Endothelial cell of umbilical vein (primary cell): Measurements from ENCODE around the gene HCK. TPM values are rescaled to one million over a fixed set of nuclear protein-coding genes. Genes with fewer than 3 reads are reported as not detected.
"Not testable (repeated sequence)": the region's sequence is repeated elsewhere in the genome, so short reads cannot be mapped to it uniquely, and the experiment has no call there.

Experiments
- BruUV-seq: library from RNA; stranded (reverse); fragments of 400-500 nt; replicated peaks from 2 replicates; lab custom pipeline; 2021; lab: Mats Ljungman, UMichigan
- CTCF ChIA-PET: fragments of 300-600, 350-600 bp; sonication (Branson Sonifier 250); formaldehyde crosslinking; loops from one replicate; lab custom pipeline; 2021; ENCODE audit warnings: antibody characterized with exemption, inconsistent platforms; lab: Charles Lee
- POLR2A ChIA-PET: fragments of 300-600, 350-600 bp; sonication (Branson Sonifier 250); formaldehyde crosslinking; loops from one replicate; lab custom pipeline; 2021; ENCODE audit warnings: antibody characterized with exemption, inconsistent platforms; lab: Charles Lee
- DNase-seq: peaks from one replicate; pipeline ENCODE4 v3.0.0-alpha.2; 2011; ENCODE audit warnings: low read depth, low spot score
- FAIRE-seq: peaks from 2 replicates; lab custom pipeline; 2011; peaks lifted over from hg19 to GRCh38; lab: Jason Lieb, UNC
- H2AFZ ChIP-seq: 2 replicates; pipeline ENCODE4 v1.6.0; 2012; ENCODE audit warnings: low read depth, low read length, control low read depth, inconsistent platforms
- H3K27ac ChIP-seq: 2 replicates; pipeline ENCODE4 v1.5.1; 2011; ENCODE audit warnings: low read depth, mild to moderate bottlenecking, control low read depth, low read length, moderate library complexity; ENCODE audit not compliant: insufficient read depth
- H3K27me3 ChIP-seq, 2 experiments: 2 replicates each; pipeline versions ENCODE4 v1.6.0 to v1.6.1; 2011; ENCODE audit warnings: low read length in 2 of 2, mixed read lengths in 1 of 2; ENCODE audit not compliant: control insufficient read depth in 2 of 2, insufficient read depth in 2 of 2
- H3K36me3 ChIP-seq, 2 experiments: 2 replicates in 1 of 2; 3 replicates in 1 of 2; pipeline ENCODE4 v1.5.1; 2011; ENCODE audit warnings: low read length in 2 of 2, mild to moderate bottlenecking in 1 of 2, moderate library complexity in 1 of 2; ENCODE audit not compliant: control insufficient read depth in 2 of 2, insufficient read depth in 2 of 2; ENCODE audit errors: extremely low read depth in 1 of 2
- H3K4me1 ChIP-seq: 3 replicates; pipeline ENCODE4 v1.5.1; 2011; ENCODE audit warnings: mild to moderate bottlenecking, low read length; ENCODE audit not compliant: control insufficient read depth, insufficient read depth; ENCODE audit errors: extremely low read depth
- H3K4me2 ChIP-seq: 2 replicates; pipeline ENCODE4 v1.6.1; 2011; ENCODE audit warnings: low read length, control low read depth, mixed read lengths; ENCODE audit not compliant: insufficient read depth
- H3K4me3 ChIP-seq, 3 experiments: fragments of 200-600 bp in 1 of 3; sonication (generic), shearing (Covaris generic) in 1 of 3; replicated peaks in 1 of 3; 2 replicates each; pipeline ENCODE4 v1.5.1; 2011 to 2016; ENCODE audit warnings: control low read depth in 3 of 3, low read length in 3 of 3, mild to moderate bottlenecking in 2 of 3, inconsistent platforms in 1 of 3, low read depth in 1 of 3, moderate library complexity in 1 of 3; ENCODE audit not compliant: insufficient read depth in 1 of 3
- H3K79me2 ChIP-seq: 2 replicates; pipeline ENCODE4 v1.6.0; 2012; ENCODE audit warnings: low read length, inconsistent platforms; ENCODE audit not compliant: control insufficient read depth, insufficient read depth
- H3K9ac ChIP-seq: replicated peaks from 2 replicates; pipeline ENCODE3; 2011; ENCODE audit warnings: low read length, control low read depth; ENCODE audit not compliant: insufficient read depth; ENCODE audit errors: extremely low read depth
- H3K9me1 ChIP-seq: replicated peaks from 3 replicates; pipeline ENCODE4 v1.6.0; 2011; ENCODE audit warnings: mild to moderate bottlenecking, low read length; ENCODE audit not compliant: control insufficient read depth, insufficient read depth; ENCODE audit errors: extremely low read depth
- H3K9me3 ChIP-seq: replicated peaks from 2 replicates; pipeline ENCODE4 v1.5.1; 2012; ENCODE audit warnings: low read length, inconsistent platforms; ENCODE audit not compliant: control insufficient read depth, insufficient read depth
- H4K20me1 ChIP-seq: replicated peaks from 2 replicates; pipeline ENCODE3; 2011; ENCODE audit warnings: mild to moderate bottlenecking, low read length; ENCODE audit not compliant: control insufficient read depth, insufficient read depth; ENCODE audit errors: extremely low read depth
- EZH2 ChIP-seq: IDR thresholded peaks from 2 replicates; pipeline ENCODE4 v1.6.1; 2012; ENCODE audit warnings: borderline replicate concordance, low read depth, mild to moderate bottlenecking, moderate library complexity, low read length, inconsistent platforms; ENCODE audit not compliant: severe bottlenecking
- FOS ChIP-seq: IDR thresholded peaks from 2 replicates; pipeline ENCODE4 v1.6.1; 2011; ENCODE audit warnings: mild to moderate bottlenecking, low read length, moderate library complexity, borderline replicate concordance; ENCODE audit not compliant: insufficient read depth
- GATA2 ChIP-seq: IDR thresholded peaks from 2 replicates; pipeline ENCODE4 v1.7.0; 2011; ENCODE audit warnings: low read depth, mild to moderate bottlenecking, moderate library complexity, mixed read lengths, low read length; ENCODE audit not compliant: insufficient read length, insufficient read depth
- JUN ChIP-seq: IDR thresholded peaks from 2 replicates; pipeline ENCODE4 v1.6.1; 2011; ENCODE audit warnings: borderline replicate concordance, low read depth; ENCODE audit not compliant: insufficient read length, insufficient read depth
- MYC ChIP-seq: IDR thresholded peaks from one replicate; pipeline ENCODE4 v1.6.1; 2011; ENCODE audit warnings: mild to moderate bottlenecking, low read depth, low read length
- POLR2A ChIP-seq: IDR thresholded peaks from 2 replicates; pipeline ENCODE4 v1.6.1; 2012; ENCODE audit warnings: low read depth, mild to moderate bottlenecking, control low read depth, low read length
- POLR2AphosphoS5 ChIP-seq: IDR thresholded peaks from 2 replicates; pipeline ENCODE4 v1.6.1; 2012; ENCODE audit warnings: low read depth, mild to moderate bottlenecking, control low read depth, low read length, moderate library complexity; ENCODE audit not compliant: insufficient read depth
- dilution Hi-C: fragments of 300-500 bp; cut with MboI; formaldehyde crosslinking; loops from one replicate; pipeline ENCODE4 v1.15.0; 2019; ENCODE audit warnings: low sequenced_read_pairs; ENCODE audit not compliant: extremely low pct_ligation_motif_present
- intact Hi-C: fragments of 100-400 bp; cut with micrococcal nuclease; formaldehyde crosslinking; loops from one replicate; pipeline ENCODE4 v1.10.0; 2022
- polyA plus RNA-seq, 4 experiments: library from polyadenylated mRNA; depleted of rRNA in 3 of 4; stranded (reverse) in 3 of 4; unstranded in 1 of 4; fragments of >200 nt; gene quantifications; 2 replicates each; pipeline versions ENCODE4 v1.2.1 to v1.2.3, GENCODE V29; 2011 to 2012; ENCODE audit warnings: missing spikeins in 1 of 4
- total RNA-seq: library from RNA; stranded (reverse); gene quantifications from 2 replicates; pipeline ENCODE4 v1.2.3, GENCODE V29; 2021
- TF ChIP-seq, protein P1 (sequence below): IDR thresholded peaks from 2 replicates; pipeline ENCODE4 v1.6.1; 2011; ENCODE audit not compliant: insufficient read depth, insufficient read length
- TF ChIP-seq, protein P2 (sequence below), 2 donors: IDR thresholded peaks; 1 replicate in 1 of 2; 2 replicates in 1 of 2; pipeline ENCODE4 v1.5.1; 2011; ENCODE audit warnings: low read length in 2 of 2, mild to moderate bottlenecking in 2 of 2, moderate library complexity in 2 of 2, control low read depth in 1 of 2, inconsistent platforms in 1 of 2, low read depth in 1 of 2; ENCODE audit not compliant: insufficient read depth in 1 of 2; ENCODE audit errors: extremely low read depth in 1 of 2

Gene HCK
- total and polyA plus RNA-seq, 2 donors (not counting 3 experiments of a cell fraction or from before 2014, with no cell fraction given), result not detected

DNA sequence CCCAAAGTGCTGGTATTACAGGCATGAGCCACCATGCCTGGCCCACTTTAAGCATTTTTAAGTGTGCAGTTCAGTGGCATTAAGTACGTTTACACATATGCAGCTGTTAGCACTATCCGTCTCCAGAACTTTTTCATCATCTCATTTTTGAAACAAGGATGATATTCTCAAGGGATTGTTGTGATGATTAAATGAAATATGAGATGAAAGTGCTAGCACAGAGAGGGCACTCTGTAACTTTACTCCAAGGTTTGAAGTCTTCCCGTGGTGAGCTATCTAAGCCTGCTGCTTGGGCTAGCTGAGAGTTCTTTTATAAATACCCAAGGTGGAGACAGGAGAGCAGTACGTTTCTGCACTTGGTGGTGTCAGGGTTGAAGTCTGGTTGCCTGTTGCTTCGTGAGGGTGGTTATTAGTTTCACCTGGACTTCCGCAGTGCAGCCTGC is 64.1 kb downstream of the HCK start:
- FAIRE-seq (no peak), DNase-seq (no peak)
- ChIA-PET CTCF (interaction anchor here (0.6 to 1.2 kb wide), 3 partner anchors 10 to 293 kb away, joined by 3 to 4 read pairs (median 3); no protein-coding TSS in a partner anchor), POLR2A (interaction anchor here (0.6 to 0.7 kb wide), 2 partner anchors 108 to 368 kb away, joined by 3 to 7 read pairs; no protein-coding TSS in a partner anchor)
- Histone ChIP-seq H3K36me3 (no peaks in the 10 kb centered on the region), H3K27ac (no peak overlapping the region), H3K4me3 (no peak overlapping the region), H3K4me1 (no peaks in the 10 kb centered on the region), H2AFZ (no peak overlapping the region), H4K20me1 (peaks cover 6% of the 10 kb centered on the region), H3K9me3 (no peaks in the 10 kb centered on the region), H3K9ac (no peak overlapping the region), H3K79me2 (peaks cover 77% of the 10 kb centered on the region), H3K4me2 (no peak overlapping the region), H3K9me1 (no peaks in the 10 kb centered on the region), H3K27me3 (no peaks in the 10 kb centered on the region)
- no TSS peak for BruUV-seq
- dilution Hi-C loops (no loop called here), intact Hi-C loops (no loop called here)
- TF ChIP-seq FOS (no peak), MYC (no peak), EZH2 (no peak), GATA2 (no peak), POLR2AphosphoS5 (no peak), POLR2A (no peak), JUN (no peak)
- TF ChIP-seq, protein P1, sequence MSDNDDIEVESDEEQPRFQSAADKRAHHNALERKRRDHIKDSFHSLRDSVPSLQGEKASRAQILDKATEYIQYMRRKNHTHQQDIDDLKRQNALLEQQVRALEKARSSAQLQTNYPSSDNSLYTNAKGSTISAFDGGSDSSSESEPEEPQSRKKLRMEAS, result no peak
- TF ChIP-seq, protein P2, sequence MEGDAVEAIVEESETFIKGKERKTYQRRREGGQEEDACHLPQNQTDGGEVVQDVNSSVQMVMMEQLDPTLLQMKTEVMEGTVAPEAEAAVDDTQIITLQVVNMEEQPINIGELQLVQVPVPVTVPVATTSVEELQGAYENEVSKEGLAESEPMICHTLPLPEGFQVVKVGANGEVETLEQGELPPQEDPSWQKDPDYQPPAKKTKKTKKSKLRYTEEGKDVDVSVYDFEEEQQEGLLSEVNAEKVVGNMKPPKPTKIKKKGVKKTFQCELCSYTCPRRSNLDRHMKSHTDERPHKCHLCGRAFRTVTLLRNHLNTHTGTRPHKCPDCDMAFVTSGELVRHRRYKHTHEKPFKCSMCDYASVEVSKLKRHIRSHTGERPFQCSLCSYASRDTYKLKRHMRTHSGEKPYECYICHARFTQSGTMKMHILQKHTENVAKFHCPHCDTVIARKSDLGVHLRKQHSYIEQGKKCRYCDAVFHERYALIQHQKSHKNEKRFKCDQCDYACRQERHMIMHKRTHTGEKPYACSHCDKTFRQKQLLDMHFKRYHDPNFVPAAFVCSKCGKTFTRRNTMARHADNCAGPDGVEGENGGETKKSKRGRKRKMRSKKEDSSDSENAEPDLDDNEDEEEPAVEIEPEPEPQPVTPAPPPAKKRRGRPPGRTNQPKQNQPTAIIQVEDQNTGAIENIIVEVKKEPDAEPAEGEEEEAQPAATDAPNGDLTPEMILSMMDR (IDR thresholded peaks at IDR 0.05; ENCODE audit: extremely low read depth in 1 of 2, insufficient read depth in 1 of 2, low read depth in 1 of 2, low read length in 2 of 2), result no peak

DNA sequence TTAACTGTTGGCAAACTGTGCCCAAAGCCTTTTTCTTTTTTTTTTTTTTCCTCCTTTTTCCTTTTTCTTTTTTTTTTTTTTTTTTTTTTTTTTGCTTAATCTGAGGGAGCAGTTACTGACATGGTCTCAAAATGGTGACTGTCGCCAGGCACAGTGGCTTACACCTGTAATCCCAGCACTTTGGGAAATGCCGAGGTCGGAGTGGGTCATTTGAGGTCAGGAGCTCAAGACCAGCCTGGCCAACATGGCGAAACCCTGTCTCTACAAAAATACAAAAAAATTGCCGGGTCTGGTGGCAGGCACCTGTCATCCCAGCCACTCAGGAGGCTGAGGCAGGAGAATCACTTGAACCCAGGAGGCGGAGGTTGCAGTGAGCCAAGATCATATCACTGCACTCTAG is 64.8 kb downstream of the HCK start:
- FAIRE-seq, result not testable (repeated sequence)

More for the DNA sequence above, 64.8 kb downstream of the HCK start:
- H3K4me2 ChIP-seq, H3K9me3 ChIP-seq, H3K4me1 ChIP-seq, H3K27ac ChIP-seq, DNase-seq, H3K36me3 ChIP-seq, BruUV-seq, H4K20me1 ChIP-seq, H3K9me1 ChIP-seq, H3K4me3 ChIP-seq, dilution Hi-C loops, H2AFZ ChIP-seq, H3K9ac ChIP-seq, H3K27me3 ChIP-seq, intact Hi-C loops: not testable (repeated sequence)
- peaks cover 70% of the 10 kb centered on the region for H3K79me2 ChIP-seq
- CTCF ChIA-PET, result interaction anchor here (0.6 to 1.1 kb wide), 3 partner anchors 264 to 979 kb away, joined by 3 to 4 read pairs (median 4); no protein-coding TSS in a partner anchor
- POLR2A ChIA-PET, result interaction anchor here (0.6 to 0.7 kb wide), 2 partner anchors 109 to 367 kb away, joined by 3 to 7 read pairs; no protein-coding TSS in a partner anchor
